H9 (cell line): ENCODE measurements around the gene CFAP119. TPM values are rescaled to one million over a fixed set of nuclear protein-coding genes. Genes with fewer than 3 reads are reported as not detected.

Experiments used
- DNase-seq: peaks from one replicate; pipeline ENCODE4 v3.0.0-alpha.2; 2017
- H2AFZ ChIP-seq: one replicate; pipeline ENCODE4 v1.6.1; 2013; ENCODE audit warnings: mild to moderate bottlenecking, low read length, control low read depth, moderate library complexity
- H2AK5ac ChIP-seq: 2 replicates; pipeline ENCODE4 v1.6.1; 2013; ENCODE audit warnings: low read length, control low read depth, mixed read lengths; ENCODE audit not compliant: insufficient read length
- H2BK120ac ChIP-seq: one replicate; pipeline ENCODE4 v1.6.1; 2013; ENCODE audit warnings: low read depth, mild to moderate bottlenecking, low read length, control low read depth, inconsistent platforms; ENCODE audit not compliant: poor library complexity, severe bottlenecking
- H2BK12ac ChIP-seq: 2 replicates; pipeline ENCODE4 v1.6.1; 2013; ENCODE audit warnings: low read length, control low read depth, mixed read lengths, low read depth; ENCODE audit not compliant: insufficient read length
- H2BK15ac ChIP-seq: 2 replicates; pipeline ENCODE4 v1.6.1; 2013; ENCODE audit warnings: low read depth, low read length, control low read depth
- H2BK20ac ChIP-seq: one replicate; pipeline ENCODE4 v1.6.1; 2013; ENCODE audit warnings: low read depth, mild to moderate bottlenecking, low read length, control low read depth, inconsistent platforms; ENCODE audit not compliant: poor library complexity, severe bottlenecking
- H2BK5ac ChIP-seq: 2 replicates; pipeline ENCODE4 v1.6.1; 2013; ENCODE audit warnings: low read length, control low read depth, mixed read lengths; ENCODE audit not compliant: insufficient read length
- H3K14ac ChIP-seq: 2 replicates; pipeline ENCODE4 v1.6.1; 2013; ENCODE audit warnings: low read length, control low read depth; ENCODE audit not compliant: insufficient read depth
- H3K18ac ChIP-seq: 2 replicates; pipeline ENCODE4 v1.6.1; 2013; ENCODE audit warnings: low read depth, mild to moderate bottlenecking, mixed read lengths, low read length, control low read depth; ENCODE audit not compliant: insufficient read length
- H3K23ac ChIP-seq: 2 replicates; pipeline ENCODE4 v1.6.1; 2013; ENCODE audit warnings: low read length, control low read depth, mixed read lengths, low read depth; ENCODE audit not compliant: insufficient read length
- H3K23me2 ChIP-seq: 2 replicates; pipeline ENCODE4 v1.6.1; 2013; ENCODE audit warnings: low read depth, mild to moderate bottlenecking, mixed read lengths, low read length, control low read depth; ENCODE audit not compliant: insufficient read length, poor library complexity, severe bottlenecking
- H3K27ac ChIP-seq: 2 replicates; pipeline ENCODE4 v1.5.1; 2013; ENCODE audit warnings: low read length, control low read depth, mixed read lengths, low read depth; ENCODE audit not compliant: insufficient read length
- H3K27me3 ChIP-seq: 2 replicates; pipeline ENCODE4 v1.6.1; 2013; ENCODE audit warnings: low read length, control low read depth, inconsistent platforms; ENCODE audit not compliant: insufficient read depth
- H3K4ac ChIP-seq: 2 replicates; pipeline ENCODE4 v1.6.1; 2013; ENCODE audit warnings: low read depth, mild to moderate bottlenecking, control low read depth, inconsistent platforms, low read length, moderate library complexity
- H3K4me1 ChIP-seq: 2 replicates; pipeline ENCODE4 v1.6.1; 2013; ENCODE audit warnings: low read length, control low read depth, inconsistent platforms; ENCODE audit not compliant: insufficient read depth
- H3K4me2 ChIP-seq: 2 replicates; pipeline ENCODE4 v1.6.1; 2013; ENCODE audit warnings: low read length, control low read depth, mixed read lengths; ENCODE audit not compliant: insufficient read length, insufficient read depth
- H3K56ac ChIP-seq: 2 replicates; pipeline ENCODE4 v1.6.1; 2013; ENCODE audit warnings: low read depth, mild to moderate bottlenecking, mixed read lengths, low read length, control low read depth; ENCODE audit not compliant: insufficient read length
- H3K79me1 ChIP-seq: 2 replicates; pipeline ENCODE4 v1.6.1; 2013; ENCODE audit warnings: low read depth, mild to moderate bottlenecking, moderate library complexity, low read length, control low read depth, inconsistent platforms; ENCODE audit not compliant: insufficient read depth, poor library complexity, severe bottlenecking
- H3K79me2 ChIP-seq: 2 replicates; pipeline ENCODE4 v1.6.1; 2013; ENCODE audit warnings: low read length, control low read depth, inconsistent platforms; ENCODE audit not compliant: insufficient read depth
- H3K9ac ChIP-seq: 2 replicates; pipeline ENCODE4 v1.6.1; 2013; ENCODE audit warnings: low read length, control low read depth, mixed read lengths; ENCODE audit not compliant: insufficient read length; ENCODE audit errors: extremely low read depth
- H3K9me3 ChIP-seq: one replicate; pipeline ENCODE4 v1.6.1; 2013; ENCODE audit warnings: low read depth, low read length, inconsistent platforms; ENCODE audit not compliant: control insufficient read depth
- H3T11ph ChIP-seq: one replicate; pipeline ENCODE4 v1.6.1; 2013; ENCODE audit warnings: mild to moderate bottlenecking, low read length, control low read depth, inconsistent platforms
- H4K20me1 ChIP-seq: one replicate; pipeline ENCODE4 v1.6.1; 2013; ENCODE audit not compliant: control insufficient read depth, insufficient read length, insufficient read depth
- H4K5ac ChIP-seq: 2 replicates; pipeline ENCODE4 v1.6.1; 2013; ENCODE audit warnings: low read depth, mild to moderate bottlenecking, mixed read lengths, low read length, control low read depth; ENCODE audit not compliant: insufficient read length
- H4K8ac ChIP-seq: replicated peaks from 2 replicates; pipeline ENCODE4 v1.6.1; 2013; ENCODE audit warnings: low read length, control low read depth, mixed read lengths, low read depth; ENCODE audit not compliant: insufficient read length
- H4K91ac ChIP-seq: 2 replicates; pipeline ENCODE4 v1.6.1; 2013; ENCODE audit warnings: low read depth, mild to moderate bottlenecking, moderate library complexity, mixed read lengths, low read length, control low read depth; ENCODE audit not compliant: insufficient read length
- H3K27ac Mint-ChIP-seq, 3 experiments: 2 replicates in 2 of 3; 3 replicates in 1 of 3; pipeline ENCODE4 v1.8.0; 2020 to 2021; ENCODE audit warnings: mixed read lengths in 3 of 3, mild to moderate bottlenecking in 1 of 3, moderate library complexity in 1 of 3
- H3K27me3 Mint-ChIP-seq: 2 replicates; pipeline ENCODE4 v1.8.0; 2021; ENCODE audit warnings: low read depth, mild to moderate bottlenecking, moderate library complexity, mixed read lengths
- H3K36me3 Mint-ChIP-seq, 3 experiments: 2 replicates in 2 of 3; 3 replicates in 1 of 3; pipeline ENCODE4 v1.8.0; 2020 to 2021; ENCODE audit warnings: low read depth in 3 of 3, mixed read lengths in 3 of 3; ENCODE audit not compliant: insufficient read depth in 1 of 3
- H3K4me1 Mint-ChIP-seq, 2 experiments: 2 replicates each; pipeline ENCODE4 v1.8.0; 2020; ENCODE audit warnings: mixed read lengths in 2 of 2
- H3K4me3 Mint-ChIP-seq, 2 experiments: 2 replicates in 1 of 2; 3 replicates in 1 of 2; pipeline ENCODE4 v1.8.0; 2020 to 2021; ENCODE audit warnings: mild to moderate bottlenecking in 2 of 2, mixed read lengths in 2 of 2, moderate library complexity in 1 of 2
- H3K9me3 Mint-ChIP-seq, 2 experiments: 2 replicates in 1 of 2; 3 replicates in 1 of 2; pipeline ENCODE4 v1.8.0; 2020; ENCODE audit warnings: mild to moderate bottlenecking in 2 of 2, mixed read lengths in 2 of 2, moderate library complexity in 1 of 2
- CTCF ChIP-seq: fragments of 200-600 bp; sonication (generic); conservative IDR thresholded peaks from 3 replicates; pipeline ENCODE4 v1.8.0; 2021; ENCODE audit warnings: antibody characterized with exemption, mild to moderate bottlenecking
- WGBS: extraction: QIAGEN DNeasy Blood & Tissue Kit; methylation state at CpG from one replicate; pipeline ENCODE4 v1.1.7; 2013; ENCODE audit warnings: missing lambda C conversion rate, low lambda C conversion rate, mixed read lengths; ENCODE audit not compliant: insufficient read length; ENCODE audit errors: extremely low coverage; 5-methylcytosine and 5-hydroxymethylcytosine counted together
- total RNA-seq: library from RNA; stranded (reverse); gene quantifications from 2 replicates; pipeline ENCODE4 v1.2.1, GENCODE V29; 2021

Gene CFAP119
- total RNA-seq, 1 experiment from 2014 or later: 5.4 TPM

- Mint-ChIP-seq H3K36me3 (no peaks in the 10 kb centered on the region), H3K4me1 (peaks cover 0 to 5% of the 10 kb centered on the region in 2 experiments; a peak in 2 of 4 replicates), H3K27ac (no peak overlapping the region), H3K27me3 (peaks cover 52% of the 10 kb centered on the region), H3K4me3 (no peak overlapping the region), H3K9me3 (no peaks in the 10 kb centered on the region)
- Histone ChIP-seq H3T11ph (no peak overlapping the region), H3K18ac (no peak overlapping the region), H3K9me3 (no peaks in the 10 kb centered on the region), H3K79me1 (no peaks in the 10 kb centered on the region), H2AK5ac (no peak overlapping the region), H3K23ac (no peak overlapping the region), H2BK120ac (no peak overlapping the region), H3K27ac (no peak overlapping the region), H2BK5ac (no peak overlapping the region), H3K23me2 (no peaks in the 10 kb centered on the region), H3K27me3 (no peaks in the 10 kb centered on the region), H3K14ac (no peak overlapping the region), H3K9ac (no peak overlapping the region), H2BK12ac (no peak overlapping the region), H2AFZ (no peak overlapping the region), H3K4ac (no peak overlapping the region), H3K79me2 (no peaks in the 10 kb centered on the region), H2BK20ac (no peak overlapping the region), H3K4me1 (no peaks in the 10 kb centered on the region), H4K8ac (no peak overlapping the region), H4K20me1 (no peaks in the 10 kb centered on the region), H4K91ac (no peak overlapping the region), H2BK15ac (no peak overlapping the region), H4K5ac (no peak overlapping the region), H3K4me2 (no peak overlapping the region), H3K56ac (no peak overlapping the region)
- peak; percentile 47 for TF ChIP-seq CTCF
- no CpG with 5 or more reads among the region's 8 CpGs for WGBS
- DNase-seq: no peak
Observed at GRCh38 chr16:30797670-30798309, 35.9 kb upstream of the CFAP119 start.
